Activated CD8-positive, alpha-beta T cell treated with anti-CD3 and anti-CD28 coated beads for 36 hours (primary cell): ENCODE data around the gene NEDD4L. TPM values are rescaled to one million over a fixed set of nuclear protein-coding genes. Genes with fewer than 3 reads are reported as not detected.
A peak's percentile ranks its signal among the peaks of the same experiment; 100 is the strongest.

Experiments
- ATAC-seq: fragments of 200-7000 bp; cut with Tn5 transposase; one replicate; pipeline ENCODE4 v1.10.0; 2021; ENCODE audit warnings: mild to moderate bottlenecking, moderate library complexity
- CTCF ChIA-PET: fragments of 350-600 bp; sonication (Branson Sonifier 250); formaldehyde crosslinking; loops from one replicate; lab custom pipeline; 2021; ENCODE audit warnings: antibody characterized with exemption; lab: Charles Lee
- POLR2A ChIA-PET: fragments of 350-600 bp; sonication (Branson Sonifier 250); formaldehyde crosslinking; loops from one replicate; lab custom pipeline; 2021; ENCODE audit warnings: antibody characterized with exemption; lab: Charles Lee
- DNase-seq: peaks from one replicate; pipeline ENCODE4 v3.0.0-alpha.2; 2020
- H3K27ac Mint-ChIP-seq: one replicate; pipeline ENCODE4 v1.8.0; 2021; ENCODE audit warnings: mild to moderate bottlenecking, mixed read lengths
- H3K27me3 Mint-ChIP-seq: one replicate; pipeline ENCODE4 v1.8.0; 2021; ENCODE audit warnings: mixed read lengths
- H3K36me3 Mint-ChIP-seq: one replicate; pipeline ENCODE4 v1.8.0; 2021; ENCODE audit warnings: low read depth, mixed read lengths
- H3K4me1 Mint-ChIP-seq: one replicate; pipeline ENCODE4 v1.8.0; 2021; ENCODE audit warnings: low read depth, mixed read lengths
- H3K4me3 Mint-ChIP-seq: one replicate; pipeline ENCODE4 v1.8.0; 2021; ENCODE audit warnings: mild to moderate bottlenecking, moderate library complexity, mixed read lengths
- H3K9me3 Mint-ChIP-seq: one replicate; pipeline ENCODE4 v1.8.0; 2021; ENCODE audit warnings: mixed read lengths
- intact Hi-C: fragments of 100-400 bp; cut with micrococcal nuclease; formaldehyde crosslinking; loops from one replicate; pipeline ENCODE4 v1.10.0; 2022
- total RNA-seq, 2 experiments: library from RNA; stranded (reverse); gene quantifications; one replicate each; pipeline ENCODE4 v1.2.3, GENCODE V29; 2021
- TF ChIP-seq, protein P1 (sequence below): fragments of 200-600 bp; IDR thresholded peaks from one replicate; pipeline ENCODE4 v1.8.0; 2022; ENCODE audit warnings: antibody characterized with exemption, mild to moderate bottlenecking

The NEDD4L gene
- total RNA-seq, 2 experiments from 2014 or later = 7.5 to 8.5 TPM

DNA sequence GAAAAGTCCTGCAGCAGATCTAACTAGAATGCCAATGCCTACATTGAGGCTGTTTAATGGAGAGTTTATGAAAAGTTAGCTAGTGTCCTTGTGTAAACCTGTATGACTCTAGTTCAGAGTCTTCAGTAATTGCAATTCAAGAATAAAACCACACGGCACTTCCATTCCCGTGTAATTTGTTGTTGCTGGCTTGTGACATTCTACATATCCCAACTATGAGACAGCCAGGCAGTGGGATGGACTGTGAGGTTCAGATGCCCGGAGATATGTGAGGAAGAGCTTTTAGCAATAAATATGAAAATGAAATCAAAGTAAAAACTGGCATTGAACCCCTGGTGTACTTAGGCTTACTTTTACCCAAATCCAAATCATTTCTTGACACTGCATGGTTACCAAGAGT, 263.4 kb downstream of the NEDD4L start:
- Mint-ChIP-seq H3K9me3 (peaks cover 7% of the 10 kb centered on the region), H3K27me3 (peaks cover 3% of the 10 kb centered on the region), H3K4me3 (no peak overlapping the region), H3K4me1 (peaks cover 45% of the 10 kb centered on the region), H3K27ac (no peak overlapping the region), H3K36me3 (peaks cover 2% of the 10 kb centered on the region)
- DNase-seq (no peak), ATAC-seq (no peak)
- TF ChIP-seq, protein P1, sequence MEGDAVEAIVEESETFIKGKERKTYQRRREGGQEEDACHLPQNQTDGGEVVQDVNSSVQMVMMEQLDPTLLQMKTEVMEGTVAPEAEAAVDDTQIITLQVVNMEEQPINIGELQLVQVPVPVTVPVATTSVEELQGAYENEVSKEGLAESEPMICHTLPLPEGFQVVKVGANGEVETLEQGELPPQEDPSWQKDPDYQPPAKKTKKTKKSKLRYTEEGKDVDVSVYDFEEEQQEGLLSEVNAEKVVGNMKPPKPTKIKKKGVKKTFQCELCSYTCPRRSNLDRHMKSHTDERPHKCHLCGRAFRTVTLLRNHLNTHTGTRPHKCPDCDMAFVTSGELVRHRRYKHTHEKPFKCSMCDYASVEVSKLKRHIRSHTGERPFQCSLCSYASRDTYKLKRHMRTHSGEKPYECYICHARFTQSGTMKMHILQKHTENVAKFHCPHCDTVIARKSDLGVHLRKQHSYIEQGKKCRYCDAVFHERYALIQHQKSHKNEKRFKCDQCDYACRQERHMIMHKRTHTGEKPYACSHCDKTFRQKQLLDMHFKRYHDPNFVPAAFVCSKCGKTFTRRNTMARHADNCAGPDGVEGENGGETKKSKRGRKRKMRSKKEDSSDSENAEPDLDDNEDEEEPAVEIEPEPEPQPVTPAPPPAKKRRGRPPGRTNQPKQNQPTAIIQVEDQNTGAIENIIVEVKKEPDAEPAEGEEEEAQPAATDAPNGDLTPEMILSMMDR = no peak
- intact Hi-C loops = no loop called here
- ChIA-PET POLR2A (no interaction called here), CTCF (interaction anchor here (1.4 to 1.5 kb wide), 2 partner anchors 10 to 16 kb away, joined by 3 to 4 read pairs; no protein-coding TSS in a partner anchor)

DNA sequence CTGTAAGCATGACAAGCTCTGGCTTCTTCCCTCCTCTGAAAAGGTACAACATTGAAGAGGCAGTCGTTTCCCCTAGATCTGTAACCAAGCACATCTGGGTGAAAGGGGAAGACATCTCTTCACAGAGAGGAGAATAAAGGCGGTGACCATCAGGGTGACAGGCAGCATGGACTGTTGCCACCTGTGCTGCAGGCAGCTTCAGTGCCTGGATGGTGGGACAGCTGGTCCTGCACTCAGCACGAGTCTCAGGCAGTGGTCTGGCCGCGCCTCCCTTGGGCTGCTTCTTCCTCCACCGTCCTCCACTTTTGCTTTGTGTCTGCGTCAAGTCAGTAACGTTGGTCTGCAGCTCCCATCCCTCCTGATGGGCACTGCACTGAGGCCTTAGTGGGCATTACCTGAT, 264.4 kb downstream of the NEDD4L start:
- intact Hi-C loops = no loop called here
- peaks cover 2% of the 10 kb centered on the region for H3K36me3 Mint-ChIP-seq
- ATAC-seq (no peak), DNase-seq (no peak)
- H3K9me3 Mint-ChIP-seq = peaks cover 7% of the 10 kb centered on the region
- no peaks in the 10 kb centered on the region for H3K27me3 Mint-ChIP-seq
- peaks cover 35% of the 10 kb centered on the region for H3K4me1 Mint-ChIP-seq
- TF ChIP-seq, protein P1 = no peak
- CTCF ChIA-PET = interaction anchor here (1.5 kb wide), 1 partner anchor 9 kb away, joined by 4 read pairs; no protein-coding TSS in a partner anchor
- no peak overlapping the region for H3K27ac Mint-ChIP-seq
- no peak overlapping the region for H3K4me3 Mint-ChIP-seq
- POLR2A ChIA-PET = no interaction called here

DNA sequence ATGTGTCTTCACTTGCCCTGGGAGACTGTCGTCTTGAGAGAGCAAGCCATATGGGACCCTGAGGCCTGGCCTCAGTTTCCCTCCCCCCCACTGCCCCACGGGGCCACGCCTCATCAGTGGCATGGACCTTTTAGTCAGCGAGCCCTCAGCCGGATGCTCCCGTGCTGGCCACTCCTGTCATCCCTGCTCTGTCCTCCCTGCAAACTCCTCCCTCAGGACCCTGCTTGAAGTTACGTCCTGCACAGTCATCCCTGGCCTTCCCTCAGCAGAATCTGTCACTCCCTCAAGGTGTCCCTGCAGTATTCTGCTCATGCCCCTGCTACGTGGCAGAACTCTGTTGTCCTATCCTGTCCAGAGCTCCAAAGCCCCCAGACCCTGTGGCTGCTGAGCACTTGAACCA, 265.1 kb downstream of the NEDD4L start:
- Mint-ChIP-seq H3K27me3 (no peaks in the 10 kb centered on the region), H3K27ac (no peak overlapping the region), H3K4me1 (peaks cover 30% of the 10 kb centered on the region), H3K4me3 (no peak overlapping the region), H3K9me3 (peaks cover 7% of the 10 kb centered on the region), H3K36me3 (peaks cover 2% of the 10 kb centered on the region)
- intact Hi-C loops = no loop called here
- CTCF ChIA-PET = no interaction called here
- ATAC-seq = no peak
- DNase-seq = no peak
- TF ChIP-seq, protein P1 = no peak
- POLR2A ChIA-PET = no interaction called here

DNA sequence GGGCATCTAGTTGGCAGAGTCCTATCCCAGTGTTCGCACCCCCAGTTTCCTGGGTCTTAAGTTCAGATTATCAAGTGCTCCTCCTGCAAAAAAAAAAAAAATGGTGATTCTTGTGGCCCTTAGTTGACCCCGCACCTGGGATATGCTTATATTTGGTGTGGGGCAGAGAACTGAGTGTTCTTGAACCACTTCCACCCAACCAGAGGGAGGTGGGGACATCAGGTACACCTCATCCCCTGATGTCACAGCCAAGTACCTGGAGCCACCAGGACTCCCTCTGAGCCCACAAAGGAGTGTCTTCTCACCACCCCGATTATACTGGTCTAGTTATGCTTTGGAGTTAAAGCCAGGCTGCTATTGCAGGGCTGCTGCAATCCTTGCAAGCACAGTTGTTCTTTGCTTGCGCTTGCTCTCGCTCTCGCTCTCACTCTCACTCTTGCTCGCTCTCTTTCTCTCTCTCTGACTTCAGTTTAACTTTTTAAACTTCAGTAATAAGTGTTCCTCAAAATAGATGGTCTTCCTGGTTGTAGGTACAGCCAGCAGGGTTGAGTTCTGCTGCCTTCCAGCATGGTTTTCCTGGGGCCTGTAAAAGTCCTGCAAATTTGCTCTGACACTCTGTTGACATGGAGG, 265.7 kb downstream of the NEDD4L start:
- DNase-seq = no peak
- intact Hi-C loops = no loop called here
- Mint-ChIP-seq H3K4me3 (no peak overlapping the region), H3K9me3 (peaks cover 7% of the 10 kb centered on the region), H3K4me1 (peaks cover 30% of the 10 kb centered on the region), H3K27me3 (no peaks in the 10 kb centered on the region), H3K27ac (no peak overlapping the region), H3K36me3 (peaks cover 2% of the 10 kb centered on the region)
- ChIA-PET POLR2A (no interaction called here), CTCF (no interaction called here)
- ATAC-seq = no peak
- TF ChIP-seq, protein P1 = no peak

DNA sequence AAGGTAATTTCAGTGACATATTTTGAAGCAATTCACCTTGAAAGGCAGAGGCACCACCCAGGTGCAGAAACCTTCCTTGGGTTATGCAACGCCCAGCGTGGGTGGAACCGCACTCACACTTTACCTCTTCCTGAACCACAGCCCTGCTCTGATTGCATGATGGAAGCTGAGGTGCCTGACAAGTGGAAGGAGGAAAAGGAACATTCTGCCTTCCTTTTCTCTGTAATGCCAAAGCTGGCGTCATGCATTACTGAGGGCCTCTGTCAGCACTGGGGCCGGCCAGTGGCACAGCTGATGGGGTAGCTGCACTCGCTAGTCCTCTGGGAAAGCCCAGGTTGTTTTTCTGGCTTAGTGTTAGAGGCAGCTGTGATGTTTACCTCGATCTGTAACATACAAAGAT, 266.5 kb downstream of the NEDD4L start:
- no peak overlapping the region for H3K27ac Mint-ChIP-seq
- DNase-seq (peak; percentile 60), ATAC-seq (peak; percentile 62)
- H3K9me3 Mint-ChIP-seq = peaks cover 7% of the 10 kb centered on the region
- ChIA-PET CTCF (interaction anchor here (0.8 to 1.6 kb wide), 3 partner anchors 11 to 211 kb away, joined by 3 to 4 read pairs (median 3); no protein-coding TSS in a partner anchor), POLR2A (no interaction called here)
- peaks cover 2% of the 10 kb centered on the region for H3K36me3 Mint-ChIP-seq
- peaks cover 30% of the 10 kb centered on the region for H3K4me1 Mint-ChIP-seq
- no peaks in the 10 kb centered on the region for H3K27me3 Mint-ChIP-seq
- no peak overlapping the region for H3K4me3 Mint-ChIP-seq
- intact Hi-C loops = no loop called here
- TF ChIP-seq, protein P1 = no peak
